Germinal center (tissue), 1 donor: ENCODE results near the gene BHLHA15.

Experiments used
- DNase-seq: peaks from one replicate; pipeline ENCODE4 v3.0.0; 2012; ENCODE audit warnings: mixed read lengths, low spot score

Gene BHLHA15

DNA sequence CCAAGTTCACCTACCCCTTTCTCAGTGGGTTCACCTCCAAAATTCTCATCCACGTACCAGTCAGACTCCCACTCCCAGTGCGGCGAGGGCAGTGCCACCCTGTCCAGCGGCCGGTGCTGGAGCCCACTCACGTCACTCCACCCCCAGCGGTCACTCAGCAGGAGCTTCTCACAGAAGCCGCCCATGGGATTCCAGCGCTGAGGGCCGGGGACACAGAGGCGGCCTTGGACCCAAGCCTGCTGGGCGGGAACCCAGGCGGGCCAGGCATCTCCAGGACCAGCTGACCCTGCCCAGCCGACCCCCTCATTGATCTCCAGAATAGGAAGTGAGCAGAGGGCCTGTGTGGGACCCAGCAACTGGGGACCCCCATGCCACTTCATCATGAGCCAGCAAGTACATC lies 33.6 kb downstream of the BHLHA15 start:
- DNase-seq: no peak

- no peak for DNase-seq
These were observed 36.9 kb downstream of the BHLHA15 start for GRCh38 chr7:98248156-98248555.

DNA sequence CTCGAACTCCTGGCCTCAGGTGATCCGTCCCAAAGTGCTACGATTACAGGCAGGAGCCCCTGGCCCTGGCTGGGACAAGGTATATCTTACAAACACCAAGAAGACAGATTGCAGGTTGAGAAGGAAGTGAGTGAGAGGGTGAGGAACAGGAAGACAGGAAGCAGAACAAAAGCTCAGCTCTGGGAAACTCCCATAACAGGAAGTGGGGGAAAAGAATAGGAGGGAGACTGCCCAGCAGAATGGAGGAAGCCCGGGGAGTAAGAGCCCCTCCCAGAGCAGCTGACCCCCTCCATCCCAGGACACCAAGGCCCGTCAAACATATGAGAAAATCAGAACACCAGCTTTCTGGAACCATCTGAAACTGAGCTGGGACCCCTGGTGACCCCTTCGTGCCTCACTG lies 37.9 kb downstream of the BHLHA15 start:
- no peak for DNase-seq

GRCh38 chr7:98250789-98251188 lies 39.5 kb downstream of the BHLHA15 start:
- peak; percentile 38 for DNase-seq

DNA sequence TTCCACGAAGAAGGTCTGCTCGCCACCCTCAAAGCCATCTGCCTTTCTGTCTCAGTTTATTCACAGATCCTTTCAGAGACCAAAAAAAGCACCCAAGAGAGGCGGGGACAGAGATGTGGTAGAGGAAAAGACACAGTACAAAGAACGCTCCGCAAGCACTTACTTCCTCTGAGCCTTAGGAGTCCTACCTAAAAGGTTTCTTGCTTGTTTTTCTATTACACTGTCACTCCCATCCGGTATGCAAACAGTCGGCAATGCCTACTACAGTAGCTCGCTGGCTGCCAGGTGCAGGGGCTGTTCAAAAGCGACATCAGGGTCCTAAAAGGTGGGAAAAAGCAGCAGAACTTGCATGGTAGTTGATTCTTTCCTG lies 40.0 kb downstream of the BHLHA15 start:
- peak; percentile 70 for DNase-seq

DNA sequence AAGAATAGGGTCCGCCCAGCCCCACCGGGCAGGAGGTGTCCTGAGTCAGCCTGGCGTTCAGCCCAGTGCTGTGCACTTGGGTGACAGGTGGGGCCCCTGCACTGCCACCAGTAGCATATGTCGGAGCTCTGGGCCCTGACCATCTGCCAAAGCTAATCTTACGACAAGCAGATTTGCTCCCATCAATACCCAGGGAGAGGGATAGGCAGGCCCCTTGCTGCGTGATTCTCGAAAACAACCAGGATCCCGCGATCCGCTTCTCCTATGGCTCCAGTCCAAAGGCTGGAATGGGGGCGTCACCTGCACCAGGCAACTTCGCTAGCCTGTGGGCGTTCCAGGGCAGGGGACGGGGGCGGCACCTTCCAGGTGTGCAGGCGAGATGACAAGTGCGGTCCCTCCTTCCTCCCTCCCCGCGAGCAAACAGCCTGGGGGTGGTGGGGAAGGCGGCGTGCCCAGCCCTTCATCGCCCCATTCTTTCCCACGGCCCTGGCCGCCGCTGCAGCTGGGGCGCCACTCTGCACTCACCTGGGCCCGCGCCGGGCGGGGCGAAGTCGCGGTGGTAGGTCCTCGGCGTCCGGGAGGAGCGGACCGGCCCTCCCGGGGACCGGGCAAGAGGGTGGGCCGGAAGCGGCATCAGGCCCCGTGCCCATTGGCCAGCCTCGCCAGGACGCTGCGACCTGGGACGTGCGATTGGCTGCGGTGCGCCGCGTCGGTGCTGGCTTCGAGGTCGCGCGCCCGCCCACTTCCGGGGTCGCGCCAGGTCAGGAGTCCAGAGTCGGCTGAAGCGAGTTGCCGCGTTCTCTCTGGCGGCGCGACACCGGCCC lies 40.6 kb downstream of the BHLHA15 start, which contains the start of gene TECPR1:
Gene TECPR1, minus strand, starts transcription at position 632 of the 824 bp plus-strand sequence. CDS start 6,086 bp downstream, outside the sequence.
- peak; percentile 98 for DNase-seq

GRCh38 chr7:98252425-98253054 lies 41.3 kb downstream of the BHLHA15 start:
- DNase-seq: no peak

DNA sequence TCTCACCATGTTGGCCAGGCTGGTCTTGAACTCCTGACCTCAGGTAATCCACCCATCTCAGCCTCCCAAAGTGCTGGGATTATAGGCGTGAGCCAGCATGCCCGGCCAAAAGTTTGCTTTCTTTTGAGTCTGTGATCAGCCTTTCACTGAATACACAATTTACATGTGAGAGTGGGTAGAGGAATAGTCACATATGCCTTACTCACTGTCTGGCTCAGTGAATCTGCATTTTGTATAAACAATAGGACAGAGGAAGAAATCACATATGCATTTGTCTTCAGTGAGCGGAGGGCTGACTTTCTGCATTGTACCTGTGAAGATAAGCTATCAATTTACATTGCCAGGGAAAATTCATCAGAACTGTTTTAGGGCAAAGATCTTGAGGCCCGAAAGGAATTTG lies 43.3 kb downstream of the BHLHA15 start:
- no peak for DNase-seq

DNA sequence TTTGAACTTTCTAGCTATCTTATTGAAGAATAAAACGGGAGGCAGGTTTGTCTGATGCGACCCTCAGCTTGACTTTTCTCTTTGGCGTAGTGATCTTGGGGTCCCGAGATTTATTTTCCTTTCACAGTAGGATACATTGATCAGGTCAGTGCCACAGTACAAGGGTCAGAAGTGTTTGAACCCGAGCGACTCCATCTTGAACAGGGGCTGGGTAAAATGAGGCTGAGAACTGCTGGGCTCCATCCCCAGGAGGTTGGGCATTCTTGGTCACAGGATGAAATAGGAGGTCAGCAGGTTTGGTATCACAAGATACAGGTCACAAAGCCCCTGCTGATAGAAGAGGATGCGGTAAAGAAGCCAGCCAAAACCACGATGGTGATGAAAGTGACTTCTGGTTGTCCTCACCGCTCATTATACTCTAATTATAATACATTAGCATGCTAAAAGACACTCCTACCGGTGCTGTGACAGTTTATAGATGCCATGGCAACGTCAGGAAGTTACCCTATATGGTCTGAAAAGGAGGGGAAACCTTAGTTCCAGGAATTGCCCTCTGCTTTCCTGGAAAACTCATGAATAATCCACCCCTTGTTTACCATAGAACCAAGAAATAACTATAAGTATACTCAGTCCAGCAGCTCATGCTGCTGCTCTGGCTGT lies 43.8 kb downstream of the BHLHA15 start:
- no peak for DNase-seq

GRCh38 chr7:98256431-98256830 lies 45.2 kb downstream of the BHLHA15 start:
- DNase-seq: no peak

DNA sequence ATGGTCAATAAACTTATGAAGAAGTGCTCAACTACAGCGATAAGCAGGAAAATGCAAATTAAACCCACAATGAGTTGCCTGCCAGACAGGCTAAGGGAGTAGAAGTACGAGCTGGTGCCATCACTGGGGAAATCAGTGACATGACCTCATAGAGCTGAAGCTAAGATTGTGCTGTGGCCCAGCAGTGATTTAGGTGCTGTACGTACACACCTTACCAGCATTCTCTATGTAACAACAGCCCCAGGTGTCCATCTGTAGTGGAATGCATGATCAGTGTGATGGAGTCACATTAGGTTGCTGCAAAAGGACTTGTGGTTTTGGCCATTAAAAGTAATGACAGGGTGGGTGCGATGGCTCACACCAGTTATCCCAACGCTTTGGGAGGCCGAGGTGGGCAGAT lies 46.5 kb downstream of the BHLHA15 start:
- DNase-seq: no peak
